Ishikawa (cell line): Measurements from ENCODE around the gene SPRED1.

Experiments
- EP300 ChIP-seq: IDR thresholded peaks from 2 replicates; pipeline ENCODE4 v1.6.1; 2012; ENCODE audit warnings: borderline replicate concordance
- TAF1 ChIP-seq: IDR thresholded peaks from 2 replicates; pipeline ENCODE4 v1.6.1; 2012; ENCODE audit warnings: low read depth, mild to moderate bottlenecking

GRCh38 chr15:38228618-38229017 lies 24.0 kb upstream of the SPRED1 start:
- TF ChIP-seq TAF1 (no peak), EP300 (no peak)
